Measurements from ENCODE around the gene CHRNA4. TPM values are rescaled to one million over a fixed set of nuclear protein-coding genes. Genes with fewer than 3 reads are reported as not detected.

CHRNA4 gene
- total and polyA plus RNA-seq, 10 of the 15 experiments (the other 5 are each of a cell fraction or from before 2014, with no cell fraction given), result 0.04 to 0.41 (median 0.06) TPM; not detected in 5

DNA sequence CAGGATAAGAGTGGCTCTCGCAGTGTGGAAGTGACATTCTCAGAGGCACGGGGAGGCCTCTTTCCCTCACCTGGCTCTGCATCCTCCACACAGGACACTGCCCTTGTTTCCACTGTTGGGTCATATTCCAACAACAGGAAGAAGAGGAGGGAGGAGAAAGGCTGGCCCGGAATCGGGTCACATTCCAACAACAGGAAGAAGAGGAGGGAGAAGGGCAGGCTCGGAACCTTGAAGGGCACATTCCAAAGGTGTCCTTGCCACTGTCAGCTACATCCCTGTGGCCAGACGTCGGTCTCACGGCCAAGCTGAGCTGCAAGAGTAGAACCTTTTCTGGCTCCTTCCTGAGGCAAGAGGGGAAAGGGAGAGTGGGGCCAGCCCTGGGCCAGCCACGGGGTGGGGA is 25.4 kb downstream of the CHRNA4 start:
- H3K9ac ChIP-seq (ENCODE audit: control insufficient read depth, insufficient read depth, low read length), result no peak overlapping the region
- DNase-seq (ENCODE audit: low read depth, low spot score), result no peak
- no peak overlapping the region for H3K4me2 ChIP-seq (ENCODE audit: control insufficient read depth, insufficient read depth)
- H3K27ac ChIP-seq (ENCODE audit: control insufficient read depth, insufficient read depth), result no peak overlapping the region
- RAD21 ChIA-PET (ENCODE audit: unreplicated experiment), result no interaction called here
- in situ Hi-C loops (cut with MboI) (no loop called here), intact Hi-C loops (cut with micrococcal nuclease; ENCODE audit: unreplicated experiment) (no loop called here)
- H3K4me1 ChIP-seq (ENCODE audit: control insufficient read depth, insufficient read depth, low read length), result no peaks in the 10 kb centered on the region
- no peak overlapping the region for H2AFZ ChIP-seq (ENCODE audit: control insufficient read depth, low read depth, low read length)
- no peaks in the 10 kb centered on the region for H3K79me2 ChIP-seq (ENCODE audit: control insufficient read depth, insufficient read depth, low read length)
- no TSS peak for BruUV-seq (replicated peaks)
- H3K9me3 ChIP-seq (replicated peaks; ENCODE audit: control insufficient read depth, insufficient read depth, low read length), result peaks cover 2% of the 10 kb centered on the region; the same call in 2 of the 3 replicates
- FAIRE-seq, result no peak
- SMC1A ChIA-PET (ENCODE audit: uncharacterized antibody, unreplicated experiment), result no interaction called here
- H3K27me3 ChIP-seq (replicated peaks in 1 of 2; ENCODE audit: control insufficient read depth in 2 of 2, insufficient read depth in 2 of 2, low read length in 1 of 2), result no peaks in the 10 kb centered on the region
- no peaks in the 10 kb centered on the region for H4K20me1 ChIP-seq (ENCODE audit: control insufficient read depth, insufficient read depth)
- CTCF ChIA-PET, result no interaction called here
- no peaks in the 10 kb centered on the region for H3K36me3 ChIP-seq (ENCODE audit: control insufficient read depth in 2 of 2, insufficient read depth in 2 of 2, low read length in 1 of 2)
- H3K4me3 ChIP-seq, result no peak overlapping the region
- no peak for ATAC-seq
- POLR2A ChIA-PET, result no interaction called here
- 78% methylated on average over 9 of the region's 9 CpGs for WGBS (ENCODE audit: insufficient coverage, insufficient replicate concordance, low lambda C conversion rate, missing lambda C conversion rate)
- TF ChIP-seq, protein P1, sequence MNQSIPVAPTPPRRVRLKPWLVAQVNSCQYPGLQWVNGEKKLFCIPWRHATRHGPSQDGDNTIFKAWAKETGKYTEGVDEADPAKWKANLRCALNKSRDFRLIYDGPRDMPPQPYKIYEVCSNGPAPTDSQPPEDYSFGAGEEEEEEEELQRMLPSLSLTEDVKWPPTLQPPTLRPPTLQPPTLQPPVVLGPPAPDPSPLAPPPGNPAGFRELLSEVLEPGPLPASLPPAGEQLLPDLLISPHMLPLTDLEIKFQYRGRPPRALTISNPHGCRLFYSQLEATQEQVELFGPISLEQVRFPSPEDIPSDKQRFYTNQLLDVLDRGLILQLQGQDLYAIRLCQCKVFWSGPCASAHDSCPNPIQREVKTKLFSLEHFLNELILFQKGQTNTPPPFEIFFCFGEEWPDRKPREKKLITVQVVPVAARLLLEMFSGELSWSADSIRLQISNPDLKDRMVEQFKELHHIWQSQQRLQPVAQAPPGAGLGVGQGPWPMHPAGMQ (IDR thresholded peaks at IDR 0.05; ENCODE audit: borderline replicate concordance), result no peak
- TF ChIP-seq NR2F1 (conservative IDR thresholded peaks at IDR 0.05), result no peak
- no peak for TF ChIP-seq NFYA (IDR thresholded peaks at IDR 0.05; ENCODE audit: borderline replicate concordance, low read depth, low read length)
- TF ChIP-seq IKZF2 (IDR thresholded peaks at IDR 0.05), result no peak
- TF ChIP-seq, protein P2, sequence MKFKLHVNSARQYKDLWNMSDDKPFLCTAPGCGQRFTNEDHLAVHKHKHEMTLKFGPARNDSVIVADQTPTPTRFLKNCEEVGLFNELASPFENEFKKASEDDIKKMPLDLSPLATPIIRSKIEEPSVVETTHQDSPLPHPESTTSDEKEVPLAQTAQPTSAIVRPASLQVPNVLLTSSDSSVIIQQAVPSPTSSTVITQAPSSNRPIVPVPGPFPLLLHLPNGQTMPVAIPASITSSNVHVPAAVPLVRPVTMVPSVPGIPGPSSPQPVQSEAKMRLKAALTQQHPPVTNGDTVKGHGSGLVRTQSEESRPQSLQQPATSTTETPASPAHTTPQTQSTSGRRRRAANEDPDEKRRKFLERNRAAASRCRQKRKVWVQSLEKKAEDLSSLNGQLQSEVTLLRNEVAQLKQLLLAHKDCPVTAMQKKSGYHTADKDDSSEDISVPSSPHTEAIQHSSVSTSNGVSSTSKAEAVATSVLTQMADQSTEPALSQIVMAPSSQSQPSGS (IDR thresholded peaks at IDR 0.05; ENCODE audit: low read length), result no peak
- TF ChIP-seq ZSCAN29 (IDR thresholded peaks at IDR 0.05), result no peak
- TF ChIP-seq NR2C1 (IDR thresholded peaks at IDR 0.05), result no peak
- TF ChIP-seq ETV6 (conservative IDR thresholded peaks at IDR 0.05 in 1 of 2, IDR thresholded peaks at IDR 0.05 in 1 of 2; ENCODE audit: borderline replicate concordance in 1 of 2, low read depth in 1 of 2), result no peak
- TF ChIP-seq, protein P3, sequence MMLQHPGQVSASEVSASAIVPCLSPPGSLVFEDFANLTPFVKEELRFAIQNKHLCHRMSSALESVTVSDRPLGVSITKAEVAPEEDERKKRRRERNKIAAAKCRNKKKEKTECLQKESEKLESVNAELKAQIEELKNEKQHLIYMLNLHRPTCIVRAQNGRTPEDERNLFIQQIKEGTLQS (IDR thresholded peaks at IDR 0.05; ENCODE audit: borderline replicate concordance, extremely low read depth, low read depth, low read length), result no peak
- no peak for TF ChIP-seq SMARCA5 (IDR thresholded peaks at IDR 0.05)
- no peak for TF ChIP-seq TCF7 (IDR thresholded peaks at IDR 0.05; ENCODE audit: borderline replicate concordance)
- TF ChIP-seq, protein P4, sequence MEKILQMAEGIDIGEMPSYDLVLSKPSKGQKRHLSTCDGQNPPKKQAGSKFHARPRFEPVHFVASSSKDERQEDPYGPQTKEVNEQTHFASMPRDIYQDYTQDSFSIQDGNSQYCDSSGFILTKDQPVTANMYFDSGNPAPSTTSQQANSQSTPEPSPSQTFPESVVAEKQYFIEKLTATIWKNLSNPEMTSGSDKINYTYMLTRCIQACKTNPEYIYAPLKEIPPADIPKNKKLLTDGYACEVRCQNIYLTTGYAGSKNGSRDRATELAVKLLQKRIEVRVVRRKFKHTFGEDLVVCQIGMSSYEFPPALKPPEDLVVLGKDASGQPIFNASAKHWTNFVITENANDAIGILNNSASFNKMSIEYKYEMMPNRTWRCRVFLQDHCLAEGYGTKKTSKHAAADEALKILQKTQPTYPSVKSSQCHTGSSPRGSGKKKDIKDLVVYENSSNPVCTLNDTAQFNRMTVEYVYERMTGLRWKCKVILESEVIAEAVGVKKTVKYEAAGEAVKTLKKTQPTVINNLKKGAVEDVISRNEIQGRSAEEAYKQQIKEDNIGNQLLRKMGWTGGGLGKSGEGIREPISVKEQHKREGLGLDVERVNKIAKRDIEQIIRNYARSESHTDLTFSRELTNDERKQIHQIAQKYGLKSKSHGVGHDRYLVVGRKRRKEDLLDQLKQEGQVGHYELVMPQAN (conservative IDR thresholded peaks at IDR 0.05), result no peak
- TF ChIP-seq, protein P5, sequence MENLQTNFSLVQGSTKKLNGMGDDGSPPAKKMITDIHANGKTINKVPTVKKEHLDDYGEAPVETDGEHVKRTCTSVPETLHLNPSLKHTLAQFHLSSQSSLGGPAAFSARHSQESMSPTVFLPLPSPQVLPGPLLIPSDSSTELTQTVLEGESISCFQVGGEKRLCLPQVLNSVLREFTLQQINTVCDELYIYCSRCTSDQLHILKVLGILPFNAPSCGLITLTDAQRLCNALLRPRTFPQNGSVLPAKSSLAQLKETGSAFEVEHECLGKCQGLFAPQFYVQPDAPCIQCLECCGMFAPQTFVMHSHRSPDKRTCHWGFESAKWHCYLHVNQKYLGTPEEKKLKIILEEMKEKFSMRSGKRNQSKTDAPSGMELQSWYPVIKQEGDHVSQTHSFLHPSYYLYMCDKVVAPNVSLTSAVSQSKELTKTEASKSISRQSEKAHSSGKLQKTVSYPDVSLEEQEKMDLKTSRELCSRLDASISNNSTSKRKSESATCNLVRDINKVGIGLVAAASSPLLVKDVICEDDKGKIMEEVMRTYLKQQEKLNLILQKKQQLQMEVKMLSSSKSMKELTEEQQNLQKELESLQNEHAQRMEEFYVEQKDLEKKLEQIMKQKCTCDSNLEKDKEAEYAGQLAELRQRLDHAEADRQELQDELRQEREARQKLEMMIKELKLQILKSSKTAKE (IDR thresholded peaks at IDR 0.05; ENCODE audit: low read depth, poor library complexity, severe bottlenecking), result no peak
- TF ChIP-seq RAD51 (IDR thresholded peaks at IDR 0.05), result no peak
- TF ChIP-seq TBL1XR1 (IDR thresholded peaks at IDR 0.05; ENCODE audit: low read depth, low read length), result no peak
- TF ChIP-seq, protein P6, sequence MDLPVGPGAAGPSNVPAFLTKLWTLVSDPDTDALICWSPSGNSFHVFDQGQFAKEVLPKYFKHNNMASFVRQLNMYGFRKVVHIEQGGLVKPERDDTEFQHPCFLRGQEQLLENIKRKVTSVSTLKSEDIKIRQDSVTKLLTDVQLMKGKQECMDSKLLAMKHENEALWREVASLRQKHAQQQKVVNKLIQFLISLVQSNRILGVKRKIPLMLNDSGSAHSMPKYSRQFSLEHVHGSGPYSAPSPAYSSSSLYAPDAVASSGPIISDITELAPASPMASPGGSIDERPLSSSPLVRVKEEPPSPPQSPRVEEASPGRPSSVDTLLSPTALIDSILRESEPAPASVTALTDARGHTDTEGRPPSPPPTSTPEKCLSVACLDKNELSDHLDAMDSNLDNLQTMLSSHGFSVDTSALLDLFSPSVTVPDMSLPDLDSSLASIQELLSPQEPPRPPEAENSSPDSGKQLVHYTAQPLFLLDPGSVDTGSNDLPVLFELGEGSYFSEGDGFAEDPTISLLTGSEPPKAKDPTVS (IDR thresholded peaks at IDR 0.05; ENCODE audit: low read depth, low read length), result no peak
- no peak for TF ChIP-seq MXI1 (IDR thresholded peaks at IDR 0.05; ENCODE audit: low read depth, low read length)
